Measurements from ENCODE around the gene PTPDC1.
"Not testable (repeated sequence)": the region's sequence is repeated elsewhere in the genome, so short reads cannot be mapped to it uniquely, and the experiment has no call there.

The PTPDC1 gene

DNA sequence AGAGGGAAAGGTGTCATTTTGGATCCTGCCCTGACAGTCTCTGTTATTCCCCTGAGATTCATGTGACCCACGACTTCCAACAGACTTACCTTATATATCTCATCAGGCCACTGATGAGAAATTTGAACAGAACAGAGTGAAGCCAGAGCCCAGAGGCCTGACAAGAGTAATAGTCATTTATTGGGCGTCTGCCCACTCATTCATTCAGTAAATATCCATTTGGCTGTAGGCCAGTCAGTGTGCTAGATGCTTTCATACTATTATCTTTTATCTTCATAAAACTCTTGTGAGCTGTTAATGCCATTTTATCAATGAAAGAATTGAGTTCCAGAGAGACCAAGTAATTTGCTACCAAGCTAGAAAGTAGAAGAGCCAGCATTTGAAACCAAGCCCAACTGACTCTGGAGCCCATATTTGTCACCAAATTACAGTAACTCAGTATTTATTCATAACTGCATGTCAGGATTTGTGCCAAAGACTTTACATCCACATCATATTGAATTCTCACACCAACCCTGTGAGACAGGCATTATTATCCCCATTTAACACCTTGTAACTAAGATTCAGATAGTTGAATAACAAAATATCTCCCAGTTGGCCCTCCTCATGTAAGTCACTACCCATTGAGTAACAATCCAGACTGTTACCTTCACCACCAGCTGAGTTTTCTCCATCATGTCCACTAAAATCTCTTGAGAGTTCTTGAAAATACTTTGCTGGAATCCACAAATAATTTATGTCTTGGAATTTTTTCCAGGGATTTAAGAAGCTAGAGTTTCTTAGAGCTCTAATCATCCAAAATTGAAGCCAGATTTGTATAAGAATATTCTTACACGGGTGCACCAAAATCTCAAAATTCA lies 2.5 kb downstream of the PTPDC1 start:
- in situ Hi-C loops (cut with HindIII; ENCODE audit: low sequenced_read_pairs), result no loop called here

DNA sequence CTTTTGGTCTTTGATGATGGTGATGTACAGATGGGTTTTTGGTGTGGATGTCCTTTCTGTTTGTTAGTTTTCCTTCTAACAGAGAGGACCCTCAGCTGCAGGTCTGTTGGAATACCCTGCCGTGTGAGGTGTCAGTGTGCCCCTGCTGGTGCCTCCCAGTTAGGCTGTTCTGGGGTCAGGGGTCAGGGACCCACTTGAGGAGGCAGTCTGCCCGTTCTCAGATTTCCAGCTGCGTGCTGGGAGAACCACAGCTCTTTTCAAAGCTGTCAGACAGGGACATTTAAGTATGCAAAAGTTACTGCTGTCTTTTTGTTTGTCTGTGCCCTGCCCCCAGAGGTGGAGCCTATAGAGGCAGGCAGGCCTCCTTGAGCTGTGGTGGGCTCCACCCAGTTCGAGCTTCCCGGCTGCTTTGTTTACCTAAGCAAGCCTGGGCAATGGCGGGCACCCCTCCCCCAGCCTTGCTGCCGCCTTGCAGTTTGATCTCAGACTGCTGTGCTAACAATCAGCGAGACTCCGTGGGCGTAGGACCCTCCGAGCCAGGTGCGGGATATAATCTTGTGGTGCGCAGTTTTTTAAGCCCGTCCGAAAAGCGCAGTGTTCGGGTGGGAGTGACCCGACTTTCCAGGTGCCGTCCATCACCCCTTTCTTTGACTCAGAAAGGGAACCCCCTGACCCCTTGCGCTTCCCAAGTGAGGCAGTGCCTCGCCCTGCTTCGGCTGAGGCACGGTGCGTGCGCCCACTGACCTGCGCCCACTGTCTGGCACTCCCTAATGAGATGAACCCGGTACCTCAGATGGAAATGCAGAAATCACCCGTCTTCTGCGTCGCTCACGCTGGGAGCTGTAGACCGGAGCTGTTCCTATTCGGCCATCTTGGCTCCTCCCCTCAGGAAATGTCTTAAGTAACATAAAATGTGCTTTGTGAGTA lies 10.2 kb downstream of the PTPDC1 start:
- in situ Hi-C loops (cut with HindIII; ENCODE audit: low sequenced_read_pairs), result loop anchor here (5.0 kb wide), 1 partner anchor 83 kb away; no protein-coding TSS in a partner anchor

DNA sequence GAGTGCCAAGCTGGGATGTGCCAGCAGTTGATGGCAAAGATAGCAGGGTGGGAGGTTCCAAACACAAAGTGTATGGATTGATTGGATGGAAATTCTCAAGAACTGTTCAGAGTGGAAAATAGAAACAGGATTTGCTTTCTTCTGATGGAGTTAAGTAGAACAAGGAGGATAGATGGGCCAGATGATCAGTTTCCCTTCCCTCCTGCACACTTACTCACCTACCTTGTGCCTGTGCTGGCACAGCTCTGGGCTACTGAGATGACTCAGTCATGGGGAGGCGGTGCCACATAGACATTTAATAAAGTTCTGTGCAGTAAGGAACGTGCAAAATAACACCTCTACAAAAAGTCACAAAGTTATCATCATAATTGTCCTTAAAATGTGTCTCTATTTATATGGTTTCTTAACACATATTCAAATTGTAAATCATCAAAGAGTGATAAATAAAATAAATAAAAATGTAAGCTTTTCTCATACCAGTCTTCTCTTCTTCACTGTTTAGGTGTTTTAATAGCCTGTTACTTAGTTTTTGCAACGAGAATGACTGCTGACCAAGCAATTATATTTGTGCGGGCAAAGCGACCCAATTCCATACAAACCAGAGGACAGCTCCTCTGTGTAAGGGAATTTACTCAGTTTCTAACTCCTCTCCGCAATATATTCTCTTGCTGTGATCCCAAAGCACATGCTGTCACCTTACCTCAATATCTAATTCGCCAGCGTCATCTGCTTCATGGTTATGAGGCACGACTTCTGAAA lies 12.7 kb downstream of the PTPDC1 start:
- in situ Hi-C loops (cut with HindIII; ENCODE audit: low sequenced_read_pairs), result loop anchor here (5.0 kb wide), 1 partner anchor 80 kb away; no protein-coding TSS in a partner anchor

DNA sequence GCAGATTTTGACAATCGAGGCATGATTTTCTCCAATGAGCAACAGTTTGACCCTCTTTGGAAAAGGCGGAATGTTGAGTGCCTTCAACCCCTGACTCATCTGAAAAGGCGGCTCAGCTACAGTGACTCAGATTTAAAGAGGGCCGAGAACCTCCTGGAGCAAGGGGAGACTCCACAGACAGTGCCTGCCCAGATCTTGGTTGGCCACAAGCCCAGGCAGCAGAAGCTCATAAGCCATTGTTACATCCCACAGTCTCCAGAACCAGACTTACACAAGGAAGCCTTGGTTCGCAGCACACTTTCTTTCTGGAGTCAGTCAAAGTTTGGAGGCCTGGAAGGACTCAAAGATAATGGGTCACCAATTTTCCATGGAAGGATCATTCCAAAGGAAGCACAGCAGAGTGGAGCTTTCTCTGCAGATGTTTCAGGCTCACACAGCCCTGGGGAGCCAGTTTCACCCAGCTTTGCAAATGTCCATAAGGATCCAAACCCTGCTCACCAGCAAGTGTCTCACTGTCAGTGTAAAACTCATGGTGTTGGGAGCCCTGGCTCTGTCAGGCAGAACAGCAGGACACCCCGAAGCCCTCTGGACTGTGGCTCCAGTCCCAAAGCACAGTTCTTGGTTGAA lies 13.6 kb downstream of the PTPDC1 start:
- in situ Hi-C loops (cut with HindIII; ENCODE audit: low sequenced_read_pairs), result loop anchor here (5.0 kb wide), 1 partner anchor 79 kb away; no protein-coding TSS in a partner anchor

DNA sequence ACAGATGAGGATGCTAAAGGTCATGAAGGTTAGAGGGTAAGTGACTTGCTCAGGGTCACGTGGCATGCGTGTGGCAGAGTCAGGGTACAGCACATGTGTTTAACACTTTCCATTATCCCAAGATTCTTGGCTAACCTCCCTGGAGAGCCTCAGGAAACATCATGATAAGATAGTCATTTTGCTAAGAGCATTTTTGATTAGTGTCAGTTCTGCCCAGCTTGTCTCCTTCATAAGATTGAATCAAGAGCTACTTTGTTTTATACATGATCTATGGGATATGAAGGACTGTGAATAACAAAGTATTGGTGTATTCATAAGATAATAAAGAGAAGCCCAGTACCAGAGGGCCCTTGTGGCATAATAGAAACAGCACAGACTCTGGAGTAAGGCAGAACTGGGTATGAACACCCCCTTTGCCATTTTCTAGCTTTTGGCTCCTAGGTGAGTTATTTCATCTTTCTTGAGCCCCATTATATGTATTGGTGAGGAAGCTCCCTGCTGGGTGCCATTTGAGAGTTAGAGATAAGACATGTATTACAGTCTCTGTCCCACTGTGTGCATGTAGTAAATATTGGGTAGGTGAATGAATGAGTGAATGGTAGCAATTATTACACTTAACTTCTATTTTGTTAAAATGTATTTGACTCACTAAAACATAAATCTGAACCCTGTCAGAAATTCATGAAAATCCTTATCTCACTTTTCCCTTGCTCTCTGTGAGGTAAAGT lies 16.1 kb downstream of the PTPDC1 start:
- in situ Hi-C loops (cut with HindIII; ENCODE audit: low sequenced_read_pairs), result loop anchor here (5.0 kb wide), 1 partner anchor 58 kb away; no protein-coding TSS in a partner anchor

DNA sequence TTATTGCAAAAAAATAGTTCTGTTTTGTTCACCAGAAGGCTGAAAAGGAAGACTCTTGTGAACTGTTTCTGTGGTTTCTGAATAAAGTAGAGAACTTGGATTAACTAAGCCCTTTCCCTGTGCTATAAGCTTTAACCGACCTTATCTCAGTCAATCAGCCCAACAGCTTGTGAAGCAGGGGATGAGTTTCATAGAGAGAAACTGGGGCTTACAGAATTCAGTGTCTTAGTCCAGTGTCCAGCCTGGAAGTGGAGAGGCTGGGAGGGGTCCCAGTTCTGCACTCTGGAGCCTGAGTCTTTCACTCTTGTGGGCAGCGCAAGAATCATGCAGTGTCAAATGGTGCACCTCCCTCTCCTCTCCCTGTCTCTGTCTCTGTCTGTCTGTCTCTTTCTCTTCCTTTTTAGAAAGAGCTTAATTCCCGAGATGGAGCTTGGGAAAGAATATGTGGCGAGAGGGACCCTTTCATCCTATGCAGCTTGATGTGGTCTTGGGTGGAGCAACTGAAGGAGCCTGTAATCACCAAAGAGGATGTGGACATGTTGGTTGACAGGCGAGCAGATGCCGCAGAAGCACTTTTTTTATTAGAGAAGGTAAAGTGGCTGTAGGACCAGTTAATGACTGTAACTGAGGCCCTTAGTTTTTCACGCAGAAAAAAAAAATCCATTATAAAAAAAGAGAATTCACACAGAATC lies 17.0 kb downstream of the PTPDC1 start:
- in situ Hi-C loops (cut with HindIII; ENCODE audit: low sequenced_read_pairs), result loop anchor here (5.0 kb wide), 1 partner anchor 59 kb away; no protein-coding TSS in a partner anchor

DNA sequence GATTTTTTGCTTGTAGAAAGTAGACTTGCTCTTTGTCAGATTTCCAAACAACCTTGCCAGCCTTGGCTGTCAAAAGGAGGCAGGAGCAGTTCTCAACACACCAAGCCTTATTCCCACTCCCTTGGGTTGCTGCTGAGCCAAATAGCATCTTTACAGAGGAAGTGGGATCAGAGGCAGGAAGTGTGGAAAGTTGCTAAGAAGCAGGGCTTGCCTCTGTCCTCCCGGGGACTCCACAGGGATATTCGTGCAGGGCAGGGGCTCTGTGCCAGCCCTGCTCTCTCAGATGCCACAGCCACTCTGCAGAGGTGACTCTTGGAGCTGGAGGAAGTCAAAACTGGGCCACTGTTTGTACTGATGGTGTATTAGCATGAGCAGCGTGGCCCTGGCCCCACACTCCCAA lies 24.3 kb downstream of the PTPDC1 start:
- in situ Hi-C loops (cut with HindIII; ENCODE audit: low sequenced_read_pairs), result no loop called here

DNA sequence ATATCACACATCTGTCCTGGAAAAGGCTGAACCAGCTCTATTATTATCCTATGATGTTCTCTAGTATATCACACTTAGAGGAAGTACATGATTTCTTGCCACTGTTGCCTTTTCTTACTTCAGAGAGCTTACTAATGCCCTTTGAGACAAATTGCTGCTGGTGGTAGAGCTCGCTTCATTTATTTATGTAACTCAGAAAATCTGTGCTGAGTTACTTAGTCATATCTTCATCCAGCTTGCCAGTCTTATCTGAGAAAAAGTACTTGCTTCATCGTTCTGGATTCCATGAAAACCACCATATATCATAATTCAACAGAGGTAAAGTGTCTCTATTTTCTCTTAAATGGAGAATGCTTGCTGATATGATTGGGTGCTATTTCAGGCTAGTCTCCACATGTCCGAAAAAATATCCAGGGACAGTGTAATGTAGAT lies 26.6 kb downstream of the PTPDC1 start:
- in situ Hi-C loops (cut with HindIII; ENCODE audit: low sequenced_read_pairs), result no loop called here

DNA sequence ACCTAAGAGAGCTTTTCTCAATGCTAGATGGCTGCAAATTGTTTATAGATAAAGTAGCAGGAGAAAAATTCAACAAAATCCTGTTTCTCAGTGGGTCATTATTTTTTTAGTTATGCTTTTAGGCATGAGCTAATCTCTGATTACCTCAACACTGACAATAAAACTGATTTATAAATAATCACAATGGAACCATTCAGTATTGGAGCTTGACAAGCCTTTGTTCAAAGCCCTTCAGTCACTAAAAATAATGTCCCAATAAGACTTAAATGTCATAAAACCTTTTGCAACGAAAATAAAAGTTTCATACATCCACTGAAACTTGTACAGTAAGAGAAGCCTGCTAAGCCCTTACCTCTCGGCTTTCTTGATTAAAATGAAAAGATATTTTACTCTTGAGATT lies 27.2 kb downstream of the PTPDC1 start:
- in situ Hi-C loops (cut with HindIII; ENCODE audit: low sequenced_read_pairs), result no loop called here

DNA sequence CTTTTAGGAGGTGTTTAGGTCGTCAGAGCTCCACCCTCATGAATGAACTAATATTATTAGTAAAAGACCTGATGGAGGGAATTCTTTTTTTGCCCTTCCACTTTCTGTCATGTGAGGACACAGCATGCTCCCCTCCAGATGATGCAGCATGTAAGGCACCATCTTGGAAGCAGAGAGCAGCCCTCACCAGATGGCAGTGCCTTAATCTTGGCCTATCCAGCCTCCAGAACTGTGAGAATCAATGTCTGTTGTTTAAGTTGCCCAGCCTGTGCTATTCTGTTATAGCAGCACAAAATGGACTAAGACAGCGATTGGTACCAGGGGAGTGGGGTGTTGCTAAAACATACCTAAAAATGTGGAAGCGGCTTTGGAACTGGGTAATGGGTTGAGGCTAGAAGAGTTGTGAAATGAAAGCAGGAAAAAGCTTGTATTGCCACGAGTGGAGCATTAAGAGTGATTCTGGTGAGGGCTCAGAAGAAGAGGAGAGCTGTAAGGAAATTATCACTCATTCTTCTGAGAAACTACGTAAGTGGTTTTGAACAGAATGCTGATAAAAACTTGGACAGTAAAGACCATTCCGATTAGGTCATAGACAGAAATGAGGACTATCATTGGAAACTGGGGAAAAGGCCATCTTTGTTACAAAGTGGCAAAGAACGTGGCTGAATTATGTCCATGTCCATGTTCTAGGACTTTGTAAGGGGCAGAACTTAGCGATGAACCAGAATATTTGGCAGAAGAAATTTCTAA lies 28.6 kb downstream of the PTPDC1 start:
- in situ Hi-C loops (cut with HindIII; ENCODE audit: low sequenced_read_pairs), result no loop called here

DNA sequence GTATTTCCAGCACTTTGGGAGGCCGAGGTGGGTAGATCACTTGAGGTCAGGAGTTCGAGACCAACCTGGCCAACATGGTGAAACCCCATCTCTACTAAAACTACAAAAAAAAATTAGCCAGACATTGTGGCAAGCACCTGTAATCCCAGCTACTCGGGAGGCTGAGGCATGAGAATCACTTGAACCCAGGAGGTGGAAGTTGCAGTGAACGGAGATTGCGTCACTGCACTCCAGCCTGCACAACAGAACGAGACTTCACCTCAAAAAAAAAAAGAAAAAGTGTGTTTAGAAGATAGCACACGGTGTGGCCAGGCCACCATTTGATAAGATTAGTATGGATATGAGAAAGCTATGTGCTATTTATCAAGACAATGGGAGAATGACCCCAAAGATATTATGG lies 35.8 kb downstream of the PTPDC1 start:
- in situ Hi-C loops (cut with HindIII; ENCODE audit: low sequenced_read_pairs), result not testable (repeated sequence)

DNA sequence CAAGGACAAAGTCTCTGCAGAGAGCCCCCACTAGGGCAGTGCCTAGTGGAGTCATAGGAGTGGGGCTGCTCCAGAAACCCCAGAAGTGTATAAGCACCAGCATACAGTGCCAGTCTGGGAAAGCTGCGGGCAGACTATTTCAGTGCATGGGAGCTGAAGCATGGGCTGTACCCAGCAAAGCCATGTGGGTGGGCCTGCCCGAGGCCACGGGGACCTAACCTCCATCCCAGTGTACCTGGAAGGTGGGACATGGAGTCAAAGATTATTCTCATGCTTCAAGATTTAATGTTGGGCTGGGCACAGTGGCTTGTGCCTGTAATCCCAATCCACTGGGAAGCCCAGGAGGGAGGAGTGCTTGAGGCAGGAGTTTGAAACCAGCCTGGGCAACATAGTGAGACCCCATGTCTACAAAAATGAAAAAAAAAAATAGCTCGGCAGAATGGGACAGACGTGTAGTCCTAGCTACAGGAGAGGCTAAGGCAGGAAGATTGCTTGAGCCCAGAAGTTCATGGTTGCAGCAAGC lies 36.7 kb downstream of the PTPDC1 start:
- in situ Hi-C loops (cut with HindIII; ENCODE audit: low sequenced_read_pairs), result no loop called here

DNA sequence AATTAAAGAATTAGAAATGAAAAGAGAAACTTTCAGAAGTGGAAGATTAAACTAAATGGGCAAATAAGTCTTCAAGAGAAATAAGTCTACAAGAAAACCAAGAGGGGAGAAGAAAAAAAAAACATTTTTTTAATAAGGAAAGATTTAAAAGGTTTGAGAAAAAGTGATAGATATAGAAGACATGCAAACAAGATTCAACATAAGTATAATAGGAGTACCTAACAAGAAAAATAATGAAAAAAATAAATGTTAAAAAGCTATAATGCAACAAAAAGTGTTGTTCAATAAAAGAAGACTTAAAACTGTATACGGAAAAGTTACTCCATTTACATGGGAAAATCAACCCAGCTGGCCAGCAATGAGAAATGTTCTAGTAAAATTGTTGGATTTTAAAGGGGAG lies 42.6 kb downstream of the PTPDC1 start:
- in situ Hi-C loops (cut with HindIII; ENCODE audit: low sequenced_read_pairs), result no loop called here

DNA sequence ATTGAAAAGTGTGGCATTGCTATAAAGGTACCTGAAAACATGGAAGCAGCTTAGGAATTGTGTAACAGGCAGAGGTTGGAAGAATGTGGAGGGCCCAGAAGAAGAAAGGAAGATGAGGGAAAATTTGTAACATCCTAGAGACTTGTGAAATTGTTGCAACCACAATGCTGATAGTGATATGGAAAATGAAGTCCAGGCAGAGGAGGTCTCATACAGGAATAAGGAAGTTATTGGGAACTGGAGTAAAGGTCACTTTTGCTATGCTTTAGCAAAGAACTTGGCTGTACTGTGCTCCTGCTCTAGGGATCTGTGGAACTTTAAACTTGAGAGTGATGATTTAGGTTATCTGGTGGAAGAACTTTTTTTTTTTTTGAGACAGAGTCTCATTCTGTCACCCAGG lies 43.5 kb downstream of the PTPDC1 start:
- in situ Hi-C loops (cut with HindIII; ENCODE audit: low sequenced_read_pairs), result no loop called here

DNA sequence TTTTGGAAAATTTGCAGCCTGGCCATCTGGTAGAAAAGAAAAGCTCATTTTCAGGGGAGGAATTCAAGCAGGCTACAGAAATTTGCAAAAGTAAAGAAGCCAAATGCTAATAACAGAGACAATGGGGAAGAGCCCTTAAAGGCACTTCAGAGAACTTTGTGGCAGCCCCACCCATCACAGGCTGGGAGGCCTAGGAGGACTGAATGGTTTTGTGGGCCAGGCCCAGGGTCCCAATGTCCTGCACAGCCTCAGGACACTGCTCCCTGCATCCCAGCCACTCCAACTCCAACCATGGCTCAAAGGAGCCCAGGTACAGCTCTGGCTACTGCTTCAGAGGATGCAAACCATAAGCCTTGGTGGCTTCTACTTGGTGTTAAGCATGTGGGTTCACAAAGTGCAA lies 44.3 kb downstream of the PTPDC1 start:
- in situ Hi-C loops (cut with HindIII; ENCODE audit: low sequenced_read_pairs), result no loop called here

DNA sequence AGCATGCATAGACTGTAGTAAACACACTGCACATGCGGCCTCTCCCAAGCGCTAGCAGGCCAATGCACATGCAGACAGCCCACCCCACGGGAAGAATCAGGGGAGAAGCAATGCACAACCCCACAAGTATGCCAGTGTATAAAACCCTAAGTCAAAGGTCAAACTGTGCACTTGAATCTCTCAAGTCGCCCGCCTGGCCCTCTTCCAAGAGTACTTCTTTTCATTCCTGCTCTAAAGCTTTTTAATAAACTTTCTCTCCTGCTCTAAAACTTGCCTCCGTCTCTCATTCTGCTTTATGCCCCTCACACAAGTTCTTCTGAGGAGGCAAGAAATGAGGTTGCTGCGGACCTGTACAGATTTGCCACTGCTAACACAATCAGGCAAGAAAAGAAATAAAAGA lies 50.4 kb downstream of the PTPDC1 start:
- in situ Hi-C loops (cut with HindIII; ENCODE audit: low sequenced_read_pairs), result no loop called here

DNA sequence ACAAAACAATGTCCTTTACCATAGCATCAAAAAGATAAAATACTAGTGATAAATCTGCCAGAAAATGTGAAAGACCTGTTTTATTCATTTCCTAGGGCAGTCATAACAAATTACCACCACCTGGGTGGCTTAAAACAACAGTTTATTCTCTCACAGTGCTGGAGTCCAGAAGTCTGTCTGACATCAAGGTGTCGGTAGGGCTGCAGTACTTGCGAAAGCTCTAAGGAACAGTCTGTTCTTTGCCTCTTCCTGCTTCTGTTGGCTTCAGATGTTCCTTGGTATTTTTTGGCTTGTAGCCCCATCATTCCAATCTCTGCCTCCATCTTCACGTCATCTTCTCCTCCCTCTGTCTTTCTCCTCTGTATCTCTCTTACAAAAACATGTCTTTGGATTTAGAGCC lies 51.0 kb downstream of the PTPDC1 start:
- in situ Hi-C loops (cut with HindIII; ENCODE audit: low sequenced_read_pairs), result no loop called here
